Stimulated activated CD4-positive, alpha-beta T cell treated with anti-CD3 and anti-CD28 coated beads, Interleukin-2, amount 100 ng/mL, for 4 hours (primary cell): ENCODE results near the gene DNAJC19.
"Not testable (repeated sequence)": the region's sequence is repeated elsewhere in the genome, so short reads cannot be mapped to it uniquely, and the experiment has no call there.

ENCODE experiments used
- DNase-seq: peaks from one replicate; pipeline ENCODE4 v3.0.0-alpha.2; 2020; ENCODE audit warnings: low read depth

Gene DNAJC19

GRCh38 chr3:180989291-180990163 lies at the start of gene DNAJC19:
DNAJC19 (minus strand) TSS chr3:180989736; CDS start chr3:180989602, 134 bp downstream.
- DNase-seq: peak; percentile 84

- DNase-seq: no peak
Measured at GRCh38 chr3:181030948-181031347, 41.4 kb upstream of the DNAJC19 start.

GRCh38 chr3:181025204-181025603 lies 35.7 kb upstream of the DNAJC19 start:
- DNase-seq: no peak

- DNase-seq: no peak
Measured at GRCh38 chr3:181017690-181018089, 28.2 kb upstream of the DNAJC19 start.

- DNase-seq: no peak
Measured at GRCh38 chr3:181009225-181009624, 19.7 kb upstream of the DNAJC19 start.

GRCh38 chr3:181008796-181009195 lies 19.3 kb upstream of the DNAJC19 start:
- DNase-seq: no peak

- no peak for DNase-seq
Measured at GRCh38 chr3:181007262-181007661, 17.7 kb upstream of the DNAJC19 start.

GRCh38 chr3:181006541-181006940 lies 17.0 kb upstream of the DNAJC19 start:
- DNase-seq: no peak

- not testable (repeated sequence) for DNase-seq
Measured at GRCh38 chr3:181003469-181003868, 13.9 kb upstream of the DNAJC19 start.

- not testable (repeated sequence) for DNase-seq
Measured at GRCh38 chr3:181002331-181002730, 12.8 kb upstream of the DNAJC19 start.

GRCh38 chr3:180996415-180996932 lies 6.9 kb upstream of the DNAJC19 start:
- no peak for DNase-seq

- no peak for DNase-seq
Measured at GRCh38 chr3:180990505-180990904, 969 bp upstream of the DNAJC19 start.

GRCh38 chr3:180987344-180987743 lies 2.2 kb downstream of the DNAJC19 start:
- DNase-seq: no peak

- not testable (repeated sequence) for DNase-seq
Measured at GRCh38 chr3:180986366-180986765, 3.2 kb downstream of the DNAJC19 start.

GRCh38 chr3:180983136-180983535 lies 6.4 kb downstream of the DNAJC19 start:
- DNase-seq: no peak

GRCh38 chr3:180981912-180982311 lies 7.6 kb downstream of the DNAJC19 start:
- no peak for DNase-seq

GRCh38 chr3:180980611-180981010 lies 8.9 kb downstream of the DNAJC19 start:
- no peak for DNase-seq

GRCh38 chr3:180979961-180980360 lies 9.6 kb downstream of the DNAJC19 start:
- no peak for DNase-seq

- no peak for DNase-seq
Measured at GRCh38 chr3:180977498-180977897, 12.0 kb downstream of the DNAJC19 start.

- DNase-seq: no peak
Measured at GRCh38 chr3:180974286-180974685, 15.2 kb downstream of the DNAJC19 start.

GRCh38 chr3:180973543-180973942 lies 16.0 kb downstream of the DNAJC19 start:
- DNase-seq: no peak

GRCh38 chr3:180970931-180971330 lies 18.6 kb downstream of the DNAJC19 start:
- no peak for DNase-seq

- no peak for DNase-seq
Measured at GRCh38 chr3:180962530-180962929, 27.0 kb downstream of the DNAJC19 start.

GRCh38 chr3:180961552-180961951 lies 28.0 kb downstream of the DNAJC19 start:
- DNase-seq: no peak
